Neuronal stem cell (in vitro differentiated cells): ENCODE results near the gene SLC39A11.

ENCODE experiments used
- DNase-seq: peaks from one replicate; pipeline ENCODE4 v3.0.0-alpha.2; 2013; ENCODE audit warnings: low spot score
- H2AFZ ChIP-seq: one replicate; pipeline ENCODE4 v1.6.1; 2013; ENCODE audit warnings: mild to moderate bottlenecking, low read length, inconsistent platforms
- H2AK5ac ChIP-seq: 2 replicates; pipeline ENCODE4 v1.6.1; 2013; ENCODE audit warnings: low read depth, mild to moderate bottlenecking, inconsistent platforms, low read length, moderate library complexity, mixed read lengths
- H2BK120ac ChIP-seq: 2 replicates; pipeline ENCODE4 v1.6.1; 2013; ENCODE audit warnings: low read depth, mild to moderate bottlenecking, inconsistent platforms, low read length, moderate library complexity, mixed read lengths
- H2BK12ac ChIP-seq: one replicate; pipeline ENCODE4 v1.6.1; 2013; ENCODE audit warnings: low read length, inconsistent platforms
- H2BK15ac ChIP-seq: 2 replicates; pipeline ENCODE4 v1.6.1; 2013; ENCODE audit warnings: mild to moderate bottlenecking, low read length, inconsistent platforms, mixed read lengths
- H2BK5ac ChIP-seq: one replicate; pipeline ENCODE4 v1.6.1; 2013; ENCODE audit warnings: inconsistent platforms, mild to moderate bottlenecking, low read length, moderate library complexity
- H3K14ac ChIP-seq: one replicate; pipeline ENCODE4 v1.6.1; 2013; ENCODE audit warnings: low read length, inconsistent platforms
- H3K18ac ChIP-seq: 2 replicates; pipeline ENCODE4 v1.6.1; 2013; ENCODE audit warnings: low read length, inconsistent platforms
- H3K23ac ChIP-seq: 2 replicates; pipeline ENCODE4 v1.6.1; 2013; ENCODE audit warnings: low read depth, mild to moderate bottlenecking, mixed read lengths, low read length, inconsistent platforms; ENCODE audit not compliant: poor library complexity
- H3K27ac ChIP-seq: replicated peaks from 3 replicates; pipeline ENCODE4 v1.5.1; 2013; ENCODE audit warnings: low read length, inconsistent platforms
- H3K27me3 ChIP-seq, 3 experiments: 2 replicates each; pipeline ENCODE4 v1.6.1; 2013; ENCODE audit warnings: low read length in 3 of 3, mild to moderate bottlenecking in 2 of 3, inconsistent platforms in 1 of 3, low read depth in 1 of 3, mixed read lengths in 1 of 3, moderate library complexity in 1 of 3; ENCODE audit not compliant: control insufficient read depth in 3 of 3, insufficient read depth in 3 of 3
- H3K36me3 ChIP-seq, 2 donors: replicated peaks in 1 of 2; 2 replicates each; pipeline ENCODE4 v1.6.1; 2013; ENCODE audit warnings: low read length in 2 of 2; ENCODE audit not compliant: control insufficient read depth in 2 of 2, insufficient read depth in 2 of 2
- H3K4ac ChIP-seq: 2 replicates; pipeline ENCODE4 v1.6.1; 2013; ENCODE audit warnings: inconsistent platforms, mild to moderate bottlenecking, low read length, moderate library complexity
- H3K4me1 ChIP-seq, 2 donors: 1 replicate in 1 of 2; 2 replicates in 1 of 2; pipeline ENCODE4 v1.6.1; 2013; ENCODE audit warnings: low read length in 2 of 2, low read depth in 1 of 2; ENCODE audit not compliant: control insufficient read depth in 2 of 2, insufficient read depth in 1 of 2
- H3K4me2 ChIP-seq: one replicate; pipeline ENCODE4 v1.6.1; 2013; ENCODE audit warnings: mild to moderate bottlenecking, low read length, inconsistent platforms; ENCODE audit not compliant: insufficient read depth, poor library complexity, severe bottlenecking
- H3K4me3 ChIP-seq, 2 donors: 2 replicates each; pipeline ENCODE4 v1.5.1; 2013; ENCODE audit warnings: low read length in 2 of 2, mild to moderate bottlenecking in 2 of 2, inconsistent platforms in 1 of 2, moderate library complexity in 1 of 2
- H3K79me1 ChIP-seq: one replicate; pipeline ENCODE4 v1.6.1; 2013; ENCODE audit warnings: low read depth, mild to moderate bottlenecking, inconsistent platforms, low read length, moderate library complexity
- H3K9ac ChIP-seq: one replicate; pipeline ENCODE4 v1.6.1; 2013; ENCODE audit warnings: mild to moderate bottlenecking, low read depth, low read length, inconsistent platforms; ENCODE audit not compliant: poor library complexity
- H3K9me3 ChIP-seq, 2 donors: replicated peaks in 1 of 2; 2 replicates each; pipeline versions ENCODE3 to v1.6.1; 2013; ENCODE audit warnings: low read length in 2 of 2, mild to moderate bottlenecking in 2 of 2, inconsistent platforms in 1 of 2, low read depth in 1 of 2, mixed read lengths in 1 of 2, moderate library complexity in 1 of 2; ENCODE audit not compliant: control insufficient read depth in 2 of 2, insufficient read depth in 1 of 2
- H4K8ac ChIP-seq: one replicate; pipeline ENCODE4 v1.6.1; 2013; ENCODE audit warnings: low read depth, mild to moderate bottlenecking, inconsistent platforms, low read length, moderate library complexity
- H4K91ac ChIP-seq: one replicate; pipeline ENCODE4 v1.6.1; 2013; ENCODE audit warnings: low read length, low read depth, mild to moderate bottlenecking, inconsistent platforms; ENCODE audit not compliant: poor library complexity
- WGBS, 2 donors: extraction: QIAGEN DNeasy Blood & Tissue Kit; methylation state at CpG; one replicate each; pipeline ENCODE4 v1.1.7; 2013; ENCODE audit warnings: missing lambda C conversion rate in 2 of 2, mixed read lengths in 1 of 2; ENCODE audit not compliant: insufficient read length in 2 of 2, insufficient replicate concordance in 1 of 2; ENCODE audit errors: extremely low coverage in 2 of 2; 5-methylcytosine and 5-hydroxymethylcytosine counted together

SLC39A11 gene

DNA sequence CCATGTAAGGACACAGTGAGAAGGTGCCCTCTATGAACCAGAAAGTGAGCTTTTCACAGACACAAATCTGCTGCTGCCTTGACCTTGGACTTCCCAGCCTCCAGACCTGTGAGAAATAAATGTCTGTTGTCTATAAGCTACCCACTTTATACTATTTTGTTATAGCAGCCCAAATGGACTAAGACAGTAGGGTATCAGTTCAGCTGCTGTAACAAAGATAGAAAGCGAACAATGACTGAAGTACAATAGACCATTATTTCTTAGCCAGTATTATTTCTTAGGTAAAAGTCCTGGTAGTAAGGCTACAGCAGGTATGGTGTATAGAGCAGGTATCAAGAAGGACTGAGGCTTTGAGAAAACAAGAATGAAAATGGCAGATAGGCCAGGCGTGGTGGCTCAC lies 117.0 kb downstream of the SLC39A11 start:
- Histone ChIP-seq H3K27me3 (no peaks in the 10 kb centered on the region), H2BK15ac (no peak overlapping the region), H2BK5ac (no peak overlapping the region), H4K91ac (no peak overlapping the region), H3K36me3 (no peaks in the 10 kb centered on the region), H3K79me1 (no peaks in the 10 kb centered on the region), H3K18ac (no peak overlapping the region), H4K8ac (no peak overlapping the region), H2AK5ac (no peak overlapping the region), H3K4ac (no peak overlapping the region), H3K9me3 (no peaks in the 10 kb centered on the region), H2BK120ac (no peak overlapping the region), H3K9ac (no peak overlapping the region), H3K4me2 (no peak overlapping the region), H2AFZ (no peak overlapping the region), H3K4me3 (no peak overlapping the region), H3K27ac (no peak overlapping the region), H3K4me1 (peaks cover 4 to 9% of the 10 kb centered on the region in 2 donors), H2BK12ac (no peak overlapping the region), H3K23ac (no peak overlapping the region), H3K14ac (no peak overlapping the region)
- WGBS, 2 donors, result no CpG with 5 or more reads among the region's 2 CpGs
- no peak for DNase-seq

DNA sequence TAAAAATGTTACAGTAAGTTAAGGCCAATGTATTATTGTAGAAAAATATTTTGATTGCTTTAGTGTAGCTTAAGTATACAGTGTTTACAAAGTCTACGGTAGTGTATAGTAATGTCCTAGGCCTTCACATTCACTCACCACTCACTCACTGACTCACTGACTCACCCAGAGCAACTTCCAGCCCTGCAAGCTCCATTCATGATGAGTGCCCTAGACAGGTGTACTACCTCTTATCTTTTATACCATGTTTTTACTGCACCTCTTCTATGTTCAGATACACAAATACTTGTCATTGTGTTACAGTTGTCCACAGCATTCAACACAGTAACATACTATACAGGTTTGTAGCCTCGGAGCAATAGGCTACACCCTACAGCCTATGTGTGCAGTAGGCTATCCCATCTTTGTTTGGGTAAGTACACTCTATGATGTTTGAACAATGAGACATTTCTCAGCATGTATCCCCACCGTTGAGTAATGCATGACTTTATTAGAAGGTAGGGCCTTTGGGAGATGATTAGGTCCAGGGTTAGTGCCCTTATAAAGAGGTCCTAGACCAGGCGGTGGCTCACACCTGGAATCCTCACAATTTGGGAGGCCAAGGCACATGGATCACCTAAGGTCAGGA lies 117.8 kb downstream of the SLC39A11 start:
- H3K27ac ChIP-seq, result no peak overlapping the region
- H4K8ac ChIP-seq, result no peak overlapping the region
- no peak overlapping the region for H3K18ac ChIP-seq
- H3K4me3 ChIP-seq, result no peak overlapping the region
- no peaks in the 10 kb centered on the region for H3K79me1 ChIP-seq
- H3K9ac ChIP-seq, result no peak overlapping the region
- no peak overlapping the region for H2AFZ ChIP-seq
- H3K27me3 ChIP-seq, result no peaks in the 10 kb centered on the region
- no peak overlapping the region for H2BK12ac ChIP-seq
- no peak overlapping the region for H3K14ac ChIP-seq
- no peak overlapping the region for H2BK15ac ChIP-seq
- H4K91ac ChIP-seq, result no peak overlapping the region
- H2AK5ac ChIP-seq, result no peak overlapping the region
- H2BK120ac ChIP-seq, result no peak overlapping the region
- peaks cover 10 to 14% of the 10 kb centered on the region in 2 donors for H3K4me1 ChIP-seq
- DNase-seq, result no peak
- WGBS, 2 donors, result no CpG with 5 or more reads among the region's 4 CpGs
- H3K4ac ChIP-seq, result no peak overlapping the region
- H2BK5ac ChIP-seq, result no peak overlapping the region
- no peaks in the 10 kb centered on the region for H3K9me3 ChIP-seq
- no peaks in the 10 kb centered on the region for H3K36me3 ChIP-seq
- H3K23ac ChIP-seq, result no peak overlapping the region
- no peak overlapping the region for H3K4me2 ChIP-seq

DNA sequence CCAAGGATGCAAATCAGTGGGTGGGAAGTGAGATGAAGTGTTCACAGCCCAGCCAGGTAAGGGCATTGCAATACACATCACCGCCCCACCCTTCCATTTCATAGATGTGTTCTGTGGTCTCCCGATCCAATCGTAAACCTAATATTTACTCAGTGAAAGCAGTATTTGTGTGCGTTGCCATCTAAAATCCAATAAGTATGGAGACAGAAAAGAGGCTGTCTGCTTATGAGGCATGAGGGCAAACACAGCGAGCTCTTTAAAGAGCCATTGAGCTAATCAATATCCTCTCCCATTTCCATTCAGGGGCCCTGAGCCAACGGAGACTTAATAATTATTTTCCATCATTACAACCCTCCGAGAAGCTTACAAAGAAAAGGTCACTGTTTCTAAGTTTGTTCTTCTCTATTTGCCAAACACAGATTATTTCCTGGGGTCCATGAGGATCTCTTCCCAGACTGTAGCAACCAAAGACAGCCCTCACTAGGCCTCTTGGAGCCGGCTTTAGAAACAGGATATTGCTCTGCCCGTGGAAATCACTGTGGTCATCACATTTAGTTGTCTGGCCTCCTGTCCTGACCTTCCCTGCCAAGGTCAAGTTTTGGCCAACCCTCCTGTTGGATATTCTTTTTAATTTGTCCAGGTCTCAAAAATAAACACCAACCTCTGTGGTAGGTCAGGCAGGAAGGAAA lies 120.1 kb downstream of the SLC39A11 start:
- Histone ChIP-seq H3K14ac (no peak overlapping the region), H3K27me3 (no peaks in the 10 kb centered on the region), H3K9ac (no peak overlapping the region), H3K36me3 (no peaks in the 10 kb centered on the region), H3K79me1 (no peaks in the 10 kb centered on the region), H3K27ac (no peak overlapping the region), H2BK15ac (no peak overlapping the region), H2AFZ (no peak overlapping the region), H2BK120ac (no peak overlapping the region), H2BK5ac (no peak overlapping the region), H2BK12ac (no peak overlapping the region), H3K4ac (no peak overlapping the region), H3K9me3 (no peaks in the 10 kb centered on the region), H2AK5ac (no peak overlapping the region), H3K23ac (no peak overlapping the region), H3K4me3 (no peak overlapping the region), H3K4me2 (no peak overlapping the region), H4K8ac (no peak overlapping the region), H3K18ac (no peak overlapping the region), H4K91ac (no peak overlapping the region), H3K4me1 (peaks cover 19 to 21% of the 10 kb centered on the region in 2 donors)
- no peak for DNase-seq
- WGBS, 2 donors, result no CpG with 5 or more reads among the region's 9 CpGs

DNA sequence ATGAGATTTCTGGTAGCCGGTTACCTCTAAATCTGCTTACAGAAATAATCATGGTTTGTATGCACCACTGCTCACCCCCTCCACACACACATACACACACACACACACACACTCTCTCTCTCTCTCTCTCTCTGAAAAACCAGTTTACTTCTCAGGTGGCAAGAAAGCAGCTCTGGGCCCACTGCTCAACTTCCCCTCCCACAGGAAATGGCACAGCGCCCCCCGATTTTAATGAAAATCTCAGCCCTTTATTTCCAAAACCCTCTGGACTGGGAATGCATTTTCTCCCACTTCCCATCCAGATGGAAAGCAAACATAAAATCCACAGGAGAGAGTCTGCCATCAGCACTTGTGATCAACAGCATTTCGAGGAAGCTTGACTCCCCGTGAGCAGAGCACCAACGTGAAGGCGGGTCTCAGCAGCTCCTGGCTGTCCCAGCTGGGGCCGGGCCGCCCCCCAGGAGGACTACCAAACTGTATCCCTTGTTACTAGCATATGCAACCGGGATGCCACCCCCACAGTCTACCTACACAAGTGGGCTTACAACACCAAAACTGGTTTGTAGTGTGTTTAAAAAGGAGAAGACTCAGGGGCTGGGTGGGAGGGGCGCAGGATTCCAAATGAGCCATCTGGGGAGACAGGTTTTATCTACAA lies 121.1 kb downstream of the SLC39A11 start:
- no peaks in the 10 kb centered on the region for H3K79me1 ChIP-seq
- H3K9ac ChIP-seq, result no peak overlapping the region
- H3K27ac ChIP-seq, result no peak overlapping the region
- no peak overlapping the region for H3K4me2 ChIP-seq
- H4K8ac ChIP-seq, result no peak overlapping the region
- H3K4ac ChIP-seq, result no peak overlapping the region
- no peak overlapping the region for H3K4me3 ChIP-seq
- H4K91ac ChIP-seq, result no peak overlapping the region
- H3K27me3 ChIP-seq, result no peaks in the 10 kb centered on the region
- H3K36me3 ChIP-seq, result no peaks in the 10 kb centered on the region
- WGBS, 2 donors, result no CpG with 5 or more reads among the region's 11 CpGs
- no peak overlapping the region for H3K23ac ChIP-seq
- no peaks in the 10 kb centered on the region for H3K9me3 ChIP-seq
- no peak overlapping the region for H2BK15ac ChIP-seq
- peak overlapping the region; percentile 78 for H2AFZ ChIP-seq
- H2BK120ac ChIP-seq, result no peak overlapping the region
- no peak overlapping the region for H2AK5ac ChIP-seq
- no peak overlapping the region for H2BK12ac ChIP-seq
- peak overlapping the region; percentile 73 for H3K18ac ChIP-seq
- no peak overlapping the region for H2BK5ac ChIP-seq
- H3K14ac ChIP-seq, result no peak overlapping the region
- DNase-seq, result no peak
- peaks cover 19 to 21% of the 10 kb centered on the region in 2 donors for H3K4me1 ChIP-seq
